Spleen (tissue), 11 donors: Measurements from ENCODE around the gene VWA1. TPM values are rescaled to one million over a fixed set of nuclear protein-coding genes. Genes with fewer than 3 reads are reported as not detected.
"Not testable (repeated sequence)": the region's sequence is repeated elsewhere in the genome, so short reads cannot be mapped to it uniquely, and the experiment has no call there.

Experiments used
- DNase-seq: peaks from one replicate; pipeline ENCODE4 v3.0.0-alpha.2; 2020
- H3K27ac ChIP-seq, 8 donors: fragments of 200-600 bp; sonication (generic) in 7 of 8; 1 replicate in 4 of 8; 2 replicates in 4 of 8; pipeline versions ENCODE4 v1.5.0 to v1.8.0; 2016 to 2021; ENCODE audit warnings: inconsistent platforms in 4 of 8, mild to moderate bottlenecking in 4 of 8, moderate library complexity in 1 of 8
- H3K27me3 ChIP-seq, 7 donors: fragments of 200-600 bp; sonication (generic) in 6 of 7; replicated peaks in 1 of 7; 1 replicate in 4 of 7; 2 replicates in 3 of 7; pipeline versions ENCODE4 v1.5.0 to v1.8.0; 2016 to 2021; ENCODE audit warnings: inconsistent platforms in 3 of 7, mild to moderate bottlenecking in 1 of 7
- H3K36me3 ChIP-seq, 6 donors: fragments of 200-600 bp; sonication (generic) in 5 of 6; 1 replicate in 4 of 6; 2 replicates in 2 of 6; pipeline versions ENCODE4 v1.5.0 to v1.8.0; 2016 to 2021; ENCODE audit warnings: inconsistent platforms in 2 of 6
- H3K4me1 ChIP-seq, 6 donors: fragments of 200-600 bp; sonication (generic) in 5 of 6; 1 replicate in 3 of 6; 2 replicates in 3 of 6; pipeline versions ENCODE4 v1.5.0 to v1.8.0; 2016 to 2021; ENCODE audit warnings: inconsistent platforms in 3 of 6
- H3K4me3 ChIP-seq, 8 donors: fragments of 200-600 bp; sonication (generic) in 7 of 8; 1 replicate in 4 of 8; 2 replicates in 4 of 8; pipeline versions ENCODE4 v1.5.0 to v1.8.0; 2016 to 2021; ENCODE audit warnings: inconsistent platforms in 4 of 8, mild to moderate bottlenecking in 4 of 8, moderate library complexity in 2 of 8
- H3K9me3 ChIP-seq, 8 donors: fragments of 200-600 bp; sonication (generic) in 7 of 8; 1 replicate in 4 of 8; 2 replicates in 4 of 8; pipeline versions ENCODE4 v1.5.0 to v1.8.0; 2016 to 2021; ENCODE audit warnings: inconsistent platforms in 4 of 8
- POLR2A ChIP-seq, 3 donors: fragments of 450-650 bp; IDR thresholded peaks; one replicate each; pipeline ENCODE4 v1.5.1; 2017; ENCODE audit warnings: antibody characterized with exemption in 3 of 3, mild to moderate bottlenecking in 1 of 3
- POLR2AphosphoS5 ChIP-seq, 3 donors: sonication (generic); formaldehyde crosslinking; IDR thresholded peaks; one replicate each; pipeline ENCODE4 v1.5.1; 2017; ENCODE audit warnings: antibody characterized with exemption in 3 of 3
- WGBS, 5 donors: extraction: QIAGEN DNeasy Blood & Tissue Kit in 3 of 5; methylation state at CpG; one replicate each; pipeline versions ENCODE4 v1.1.5 to v1.1.7; 2013 to 2018; 5-methylcytosine and 5-hydroxymethylcytosine counted together
- intact Hi-C: fragments of 100-400 bp; cut with DNase I; formaldehyde crosslinking; loops from one replicate; pipeline ENCODE4 v1.15.0; 2023; ENCODE audit warnings: low total_unique reads
- polyA plus RNA-seq, 3 donors: library from polyadenylated mRNA; stranded (reverse); fragments of 200-250 nt; gene quantifications; one replicate each; pipeline ENCODE4 v1.2.1, GENCODE V29; 2013
- total RNA-seq, 7 donors: library from RNA; depleted of rRNA in 3 of 7; stranded (reverse); fragments of >200 nt in 3 of 7; fragmentation: NEBNext Ultra II Directional in 4 of 7; extraction: Animal tissue kit (Norgen Biotek cat#: 25700) in 4 of 7; gene quantifications; one replicate each; pipeline versions ENCODE4 v1.1.0 to v1.2.1, GENCODE V29; 2016 to 2021
- TF ChIP-seq, protein P1 (sequence below), 11 experiments: fragments of 200-600 bp in 7 of 11; fragments of 450-650 bp in 4 of 11; sonication (generic) in 4 of 11; IDR thresholded peaks in 8 of 11; conservative IDR thresholded peaks in 3 of 11; 1 replicate in 7 of 11; 2 replicates in 4 of 11; pipeline versions ENCODE4 v1.4.0 to v1.8.0; 2016 to 2021; ENCODE audit warnings: antibody characterized with exemption in 11 of 11, inconsistent platforms in 4 of 11, mild to moderate bottlenecking in 1 of 11
- donor health status: healthy with polysubstance abuse.
- donor health status: DM: no; HTN: no; CAD: no; lungs with moderate emphysema.
- donor health status: DM: no; HTN: no; CAD: no.
- donor health status: Bipolar disorder and iron deficiency.
- donor health status: healthy.
- donor health status: DM: no; HTN: no; CAD: no.
- donor health status: DM: yes; HTN: yes; CAD: no.

The VWA1 gene
- total and polyA plus RNA-seq, 10 donors: 3.9 to 18.0 (median 12.4) TPM

DNA sequence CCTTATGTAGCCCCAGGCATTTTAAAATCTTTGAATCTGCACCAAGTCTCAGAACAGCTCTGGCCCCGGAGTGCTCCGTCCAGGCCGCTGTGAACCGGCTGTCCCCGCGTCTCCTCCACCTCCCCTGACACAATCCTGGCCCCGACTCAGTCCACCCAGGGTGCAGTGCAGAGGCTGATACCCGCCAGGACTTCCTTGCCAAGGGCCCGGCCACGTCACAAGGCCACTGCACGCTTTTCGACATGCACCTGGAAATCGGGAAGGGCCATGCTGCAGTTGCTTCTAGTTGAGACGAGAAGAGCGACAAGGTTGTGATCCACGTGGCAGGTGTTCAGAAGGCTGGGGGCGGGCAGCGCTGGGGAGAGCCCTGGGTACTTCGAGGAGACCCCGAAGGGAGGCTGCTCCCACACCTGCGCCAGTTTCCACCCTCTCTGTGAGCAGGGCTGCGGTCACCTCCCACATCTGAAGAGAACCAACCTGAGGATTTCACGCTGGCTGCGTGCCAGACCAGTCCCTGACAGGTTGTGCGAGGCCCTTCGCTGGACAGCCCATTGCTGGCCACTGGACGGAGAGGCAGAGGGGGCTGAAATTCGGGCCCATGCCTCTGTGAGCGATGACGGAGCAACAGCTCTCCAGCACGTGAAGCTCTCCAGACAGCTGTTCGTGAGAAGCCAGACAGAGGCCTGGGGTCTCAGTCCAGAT lies 6.7 kb downstream of the VWA1 start:
- Histone ChIP-seq H3K36me3 (no peaks in the 10 kb centered on the region), H3K4me1 (peaks cover 7 to 23% (median 12%) of the 10 kb centered on the region in 6 donors), H3K4me3 (no peak overlapping the region), H3K9me3 (no peaks in the 10 kb centered on the region), H3K27ac (no peak overlapping the region), H3K27me3 (peaks cover 0 to 38% (median 13%) of the 10 kb centered on the region in 7 donors)
- intact Hi-C loops: no loop called here
- TF ChIP-seq, protein P1, sequence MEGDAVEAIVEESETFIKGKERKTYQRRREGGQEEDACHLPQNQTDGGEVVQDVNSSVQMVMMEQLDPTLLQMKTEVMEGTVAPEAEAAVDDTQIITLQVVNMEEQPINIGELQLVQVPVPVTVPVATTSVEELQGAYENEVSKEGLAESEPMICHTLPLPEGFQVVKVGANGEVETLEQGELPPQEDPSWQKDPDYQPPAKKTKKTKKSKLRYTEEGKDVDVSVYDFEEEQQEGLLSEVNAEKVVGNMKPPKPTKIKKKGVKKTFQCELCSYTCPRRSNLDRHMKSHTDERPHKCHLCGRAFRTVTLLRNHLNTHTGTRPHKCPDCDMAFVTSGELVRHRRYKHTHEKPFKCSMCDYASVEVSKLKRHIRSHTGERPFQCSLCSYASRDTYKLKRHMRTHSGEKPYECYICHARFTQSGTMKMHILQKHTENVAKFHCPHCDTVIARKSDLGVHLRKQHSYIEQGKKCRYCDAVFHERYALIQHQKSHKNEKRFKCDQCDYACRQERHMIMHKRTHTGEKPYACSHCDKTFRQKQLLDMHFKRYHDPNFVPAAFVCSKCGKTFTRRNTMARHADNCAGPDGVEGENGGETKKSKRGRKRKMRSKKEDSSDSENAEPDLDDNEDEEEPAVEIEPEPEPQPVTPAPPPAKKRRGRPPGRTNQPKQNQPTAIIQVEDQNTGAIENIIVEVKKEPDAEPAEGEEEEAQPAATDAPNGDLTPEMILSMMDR (IDR thresholded peaks at IDR 0.05 in 8 of 11, conservative IDR thresholded peaks at IDR 0.05 in 3 of 11): no peak
- TF ChIP-seq POLR2AphosphoS5 (IDR thresholded peaks at IDR 0.05): no peak
- WGBS, 5 donors: 84 to 93% (median 88%) methylated on average over 29 to 32 of the region's 32 CpGs
- peak; percentile 58 for DNase-seq

- DNase-seq, H3K27ac ChIP-seq, H3K9me3 ChIP-seq, H3K4me1 ChIP-seq, H3K27me3 ChIP-seq, H3K36me3 ChIP-seq, H3K4me3 ChIP-seq, intact Hi-C loops: not testable (repeated sequence)
- WGBS, 5 donors: 89 to 97% (median 92%) methylated on average over 19 of the region's 19 CpGs
Measured at GRCh38 chr1:1446631-1447030, 11.1 kb downstream of the VWA1 start.

DNA sequence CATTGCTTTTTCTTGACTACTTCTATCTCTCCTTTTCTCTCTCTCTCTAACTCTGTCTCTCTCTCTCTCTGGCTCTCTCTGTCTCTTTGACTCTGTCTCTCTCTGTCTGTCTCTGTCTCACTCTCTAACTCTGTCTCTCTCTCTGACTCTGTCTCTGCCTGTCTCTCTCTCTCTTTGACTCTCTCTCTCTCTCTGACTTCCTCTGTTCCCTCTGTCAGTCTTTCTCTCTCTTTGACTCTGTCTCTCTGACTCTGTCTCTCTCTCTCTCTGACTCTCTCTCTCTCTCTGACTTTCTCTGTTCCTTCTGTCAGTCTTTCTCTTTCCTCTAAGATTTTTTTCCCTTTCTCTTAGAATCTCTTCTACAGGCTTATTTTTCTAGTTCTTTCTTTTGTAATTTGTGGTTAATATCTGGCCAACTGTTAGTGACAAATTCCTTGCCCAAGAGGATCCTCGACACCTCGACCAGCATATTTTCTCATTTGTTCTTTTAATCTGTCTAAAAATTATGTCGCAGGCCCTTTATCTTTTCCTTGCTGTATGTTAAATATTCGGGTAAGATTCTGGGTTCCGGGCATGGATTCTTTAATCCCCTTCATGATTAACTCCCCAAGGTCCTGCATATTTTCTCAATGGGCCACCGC lies 13.7 kb downstream of the VWA1 start, which contains the start of gene ATAD3C:
Gene ATAD3C (plus strand): TSS at position 591 of the 641 bp plus-strand sequence. CDS start 995 bp downstream, outside the sequence.
- no peak within 1 kb of the TSS for H3K27ac ChIP-seq
- DNase-seq: no peak
- H3K4me1 ChIP-seq: no peaks in the 10 kb centered on the region
- H3K36me3 ChIP-seq: no peaks in the 10 kb centered on the region
- no peaks in the 10 kb centered on the region for H3K9me3 ChIP-seq
- intact Hi-C loops: no loop called here
- WGBS, 5 donors: 74 to 87% (median 82%) methylated on average over 6 of the region's 6 CpGs
- H3K27me3 ChIP-seq: peaks cover 0 to 6% (median 0%) of the 10 kb centered on the region in 7 donors
- TF ChIP-seq, protein P1 (IDR thresholded peaks at IDR 0.05 in 8 of 11, conservative IDR thresholded peaks at IDR 0.05 in 3 of 11): no peak
- TF ChIP-seq POLR2A (IDR thresholded peaks at IDR 0.05): no peak
- no peak within 1 kb of the TSS for H3K4me3 ChIP-seq

GRCh38 chr1:1450616-1451015 lies 15.1 kb downstream of the VWA1 start:
- H3K36me3 ChIP-seq, intact Hi-C loops, H3K9me3 ChIP-seq, H3K27ac ChIP-seq, H3K4me3 ChIP-seq, H3K4me1 ChIP-seq, DNase-seq: not testable (repeated sequence)
- H3K27me3 ChIP-seq: peaks cover 0 to 11% (median 0%) of the 10 kb centered on the region in 7 donors
- 84 to 88% (median 86%) methylated on average over 17 to 22 of the region's 22 CpGs for WGBS, 5 donors

- DNase-seq: no peak
Measured at GRCh38 chr1:1451696-1452364, 16.3 kb downstream of the VWA1 start.

GRCh38 chr1:1452365-1452739 lies 16.9 kb downstream of the VWA1 start:
- DNase-seq, H3K9me3 ChIP-seq, H3K27ac ChIP-seq, intact Hi-C loops, H3K36me3 ChIP-seq, H3K4me3 ChIP-seq, H3K4me1 ChIP-seq: not testable (repeated sequence)
- 83 to 88% (median 84%) methylated on average over 7 to 8 of the region's 8 CpGs for WGBS, 5 donors
- H3K27me3 ChIP-seq: peaks cover 0 to 18% (median 0%) of the 10 kb centered on the region in 7 donors

More at GRCh38 chr1:1451696-1452364, 16.3 kb downstream of the VWA1 start:
- no peak overlapping the region for H3K27ac ChIP-seq
- no peak for TF ChIP-seq POLR2AphosphoS5 (IDR thresholded peaks at IDR 0.05)
- no peak for TF ChIP-seq POLR2A (IDR thresholded peaks at IDR 0.05)
- TF ChIP-seq, protein P1 (IDR thresholded peaks at IDR 0.05 in 8 of 11, conservative IDR thresholded peaks at IDR 0.05 in 3 of 11): no peak
- no peaks in the 10 kb centered on the region for H3K9me3 ChIP-seq
- H3K27me3 ChIP-seq: peaks cover 0 to 13% (median 0%) of the 10 kb centered on the region in 7 donors
- WGBS, 5 donors: 87 to 93% (median 90%) methylated on average over 19 to 26 of the region's 26 CpGs
- H3K36me3 ChIP-seq: no peaks in the 10 kb centered on the region
- intact Hi-C loops: no loop called here
- H3K4me1 ChIP-seq: no peaks in the 10 kb centered on the region
- no peak overlapping the region for H3K4me3 ChIP-seq
